Frontal cortex (tissue), 4 donors: ENCODE results near the gene LRRK1. TPM values are rescaled to one million over a fixed set of nuclear protein-coding genes. Genes with fewer than 3 reads are reported as not detected.

Source experiments
- DNase-seq, 2 donors: peaks; one replicate each; pipeline ENCODE4 v3.0.0; 2012; ENCODE audit warnings: low spot score in 2 of 2
- FAIRE-seq: peaks from 2 replicates; lab custom pipeline; 2012; peaks lifted over from hg19 to GRCh38; lab: Jason Lieb, UNC
- total RNA-seq: library from RNA; depleted of rRNA; stranded (reverse); fragments of >200 nt; gene quantifications from one replicate; pipeline ENCODE4 v1.2.3, GENCODE V29; 2014
- donor health status: control.
- donor health status: control.
- donor health status: control.

The LRRK1 gene
- total RNA-seq, 1 donor from 2014 or later: 0.82 TPM

DNA sequence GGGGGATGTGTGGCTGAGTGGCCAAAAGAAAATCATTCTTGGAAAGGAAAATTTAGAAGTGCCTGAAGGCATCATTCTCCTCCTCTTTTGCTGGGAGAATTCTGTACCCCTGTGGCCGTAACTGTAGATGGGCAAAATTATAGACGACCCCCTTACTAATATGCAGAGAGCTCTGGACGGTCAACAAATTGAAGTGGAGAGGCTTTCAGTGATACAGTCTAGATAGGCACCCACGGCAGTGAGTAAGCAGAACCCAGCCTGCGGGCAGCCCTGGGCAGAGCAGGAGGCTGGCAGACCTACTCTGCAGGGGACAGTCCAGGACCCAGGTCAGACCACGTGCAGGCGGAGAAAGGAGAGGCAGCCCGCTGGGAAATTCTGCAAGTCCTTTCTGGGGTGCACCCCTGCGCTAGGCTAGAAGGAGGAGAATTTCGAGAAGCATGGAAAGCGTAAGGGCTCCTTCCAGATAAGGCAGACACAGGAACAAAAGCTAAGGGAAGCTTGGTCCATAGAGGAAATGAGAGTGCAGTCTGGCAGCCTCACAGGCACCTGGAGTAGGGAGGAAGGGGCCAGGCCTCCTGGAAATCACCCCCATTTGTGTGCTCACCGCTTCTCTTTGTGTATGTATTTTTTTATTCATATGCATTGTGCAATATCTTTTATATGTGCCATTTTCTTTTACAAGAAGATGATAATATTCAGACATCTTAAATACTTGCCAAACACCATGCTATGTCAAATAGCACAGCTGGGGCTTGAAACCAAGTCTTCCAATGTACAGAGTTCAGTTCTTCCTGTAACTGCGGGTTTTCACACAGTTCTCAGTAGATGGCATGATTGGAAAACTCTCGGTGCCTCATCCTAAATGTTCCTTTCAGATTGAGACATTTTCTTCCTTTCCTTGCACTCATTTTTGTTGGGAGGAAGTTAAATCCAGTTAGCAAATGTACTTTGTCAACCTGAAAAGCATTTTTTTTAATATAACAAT, 40.2 kb downstream of the LRRK1 start:
- FAIRE-seq: no peak

DNA sequence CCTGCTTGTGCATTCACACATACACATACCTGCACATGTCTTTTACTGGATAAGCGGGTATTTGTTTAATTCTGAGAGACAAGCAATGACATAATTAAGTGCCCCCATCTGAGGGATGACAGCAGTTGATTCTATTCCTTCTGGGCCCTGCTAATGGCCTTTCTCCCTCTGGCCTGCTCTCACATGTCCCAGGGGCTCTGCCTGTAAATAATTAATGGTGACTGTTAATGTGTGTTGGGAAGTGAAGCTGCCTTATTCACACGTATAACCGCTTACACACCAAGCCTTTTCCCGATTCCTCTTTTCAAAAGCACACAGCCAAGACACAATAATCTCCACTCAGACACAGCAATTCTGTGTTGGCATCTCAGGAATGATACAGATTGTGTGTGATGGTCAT, 47.8 kb downstream of the LRRK1 start:
- DNase-seq (no peak), FAIRE-seq (no peak)

More for the DNA sequence above, 40.2 kb downstream of the LRRK1 start:
- DNase-seq: no peak

GRCh38 chr15:100968050-100968966, 49.2 kb downstream of the LRRK1 start:
- DNase-seq (no peak), FAIRE-seq (no peak)

- DNase-seq (peak in 1 of 2 donors; percentile 14), FAIRE-seq (no peak)
Observed at GRCh38 chr15:100972975-100973350, 53.8 kb downstream of the LRRK1 start.

DNA sequence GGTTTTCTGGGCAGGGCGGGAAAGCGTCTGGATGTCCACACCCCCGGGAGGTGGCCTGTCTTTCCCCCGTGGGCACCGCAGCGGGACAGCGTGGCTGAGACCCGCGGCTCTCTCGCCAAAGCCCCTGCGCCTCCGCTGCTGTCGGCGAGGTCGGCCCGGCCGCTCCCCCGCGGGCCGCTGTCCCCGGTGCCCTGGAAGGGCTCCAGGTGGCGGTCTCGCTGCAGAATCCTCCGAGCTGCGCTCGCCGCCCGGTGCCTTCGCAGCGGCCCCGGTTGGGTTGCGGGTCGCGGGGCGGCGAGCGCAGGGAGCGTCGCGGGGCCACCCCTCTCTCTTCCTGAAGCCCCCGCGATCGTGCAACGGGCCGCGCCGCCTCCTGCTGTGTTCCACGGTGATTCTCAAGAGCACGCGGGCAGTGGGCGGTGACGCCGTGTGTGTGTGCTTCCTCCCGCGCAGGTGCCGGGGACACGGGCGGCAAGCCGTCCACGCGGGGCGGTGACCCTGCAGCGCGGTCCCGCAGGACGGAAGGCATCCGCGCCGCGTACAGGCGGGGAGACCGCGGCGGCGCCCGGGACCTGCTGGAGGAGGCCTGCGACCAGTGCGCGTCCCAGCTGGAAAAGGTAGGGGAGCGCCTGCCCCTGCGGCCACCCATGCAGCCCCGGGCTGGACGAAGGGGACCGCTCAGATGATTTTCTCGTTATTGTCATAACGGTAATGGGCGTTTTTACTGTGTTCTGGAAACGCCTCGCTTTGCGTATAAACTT, 54.4 kb downstream of the LRRK1 start:
- FAIRE-seq: no peak
- DNase-seq: peak; percentile 21 to 36

- no peak for DNase-seq
- no peak for FAIRE-seq
Observed at GRCh38 chr15:100975043-100975442, 55.9 kb downstream of the LRRK1 start.

GRCh38 chr15:100980410-100981046, 61.4 kb downstream of the LRRK1 start:
- no peak for FAIRE-seq

DNA sequence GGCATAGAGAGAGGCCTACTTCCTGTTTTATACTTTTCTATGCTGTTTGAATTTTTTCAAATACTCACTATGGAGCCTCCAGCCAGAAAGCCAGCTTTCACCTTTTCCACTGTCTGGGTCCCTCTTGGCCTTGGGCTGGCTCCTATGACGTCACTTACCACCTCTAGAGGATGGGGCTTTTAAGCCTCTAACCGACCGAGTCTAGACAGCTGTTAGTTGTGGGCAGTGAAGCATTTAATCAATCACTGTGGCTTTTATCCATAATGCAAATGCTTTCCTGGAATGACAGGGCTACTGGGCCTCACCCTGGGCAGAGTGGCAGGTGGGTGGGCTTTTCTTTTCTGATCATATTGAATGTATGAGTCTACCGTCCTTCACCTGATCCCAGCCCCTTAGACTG, 61.9 kb downstream of the LRRK1 start:
- FAIRE-seq (no peak), DNase-seq (no peak)

More at GRCh38 chr15:100980410-100981046, 61.4 kb downstream of the LRRK1 start:
- no peak for DNase-seq

- DNase-seq (no peak), FAIRE-seq (no peak)
Observed at GRCh38 chr15:100983221-100983620, 64.1 kb downstream of the LRRK1 start.

DNA sequence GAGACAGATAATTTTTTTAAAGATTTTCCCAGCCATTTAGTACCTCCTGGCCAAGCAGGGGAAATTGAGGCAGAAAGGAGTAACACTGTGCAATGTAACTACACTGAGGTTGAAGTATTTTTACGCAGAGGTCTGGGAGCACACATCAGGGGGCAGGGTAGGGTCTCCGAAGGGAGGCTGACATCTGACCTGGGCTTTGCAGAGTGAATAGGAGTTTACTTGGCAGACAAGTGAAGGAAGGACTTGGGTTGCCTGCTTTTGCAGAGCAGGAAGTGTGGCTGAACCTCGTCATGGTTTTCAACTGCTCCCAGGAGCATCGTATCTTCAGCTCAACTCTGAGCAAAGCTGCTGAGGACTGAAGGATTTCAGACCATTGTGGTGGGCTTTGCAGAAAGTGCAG, 66.2 kb downstream of the LRRK1 start:
- FAIRE-seq: no peak
- no peak for DNase-seq

- DNase-seq: no peak
- FAIRE-seq: no peak
Observed at GRCh38 chr15:100986158-100986896, 67.2 kb downstream of the LRRK1 start.

GRCh38 chr15:100987143-100987542, 68.0 kb downstream of the LRRK1 start:
- no peak for FAIRE-seq
- DNase-seq: no peak

DNA sequence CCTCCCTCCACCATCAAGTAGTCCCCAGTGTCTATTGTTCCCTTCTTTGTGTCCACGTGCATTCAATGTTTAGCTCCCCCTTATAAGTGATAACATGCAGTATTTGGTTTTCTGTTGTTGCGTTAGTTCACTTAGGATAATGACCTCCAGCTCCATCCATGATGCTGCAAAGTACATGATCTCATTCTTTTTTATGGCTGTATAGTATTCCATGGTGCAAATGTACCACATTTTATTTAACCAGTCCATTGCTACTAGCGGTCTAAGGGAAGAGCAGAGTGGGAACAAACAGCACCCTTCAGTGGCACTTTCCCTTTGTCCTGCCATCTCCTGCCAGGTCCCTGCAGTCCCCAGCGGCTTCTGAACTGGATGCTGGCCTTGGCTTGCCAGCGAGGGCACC, 69.1 kb downstream of the LRRK1 start:
- FAIRE-seq: no peak
- no peak for DNase-seq

DNA sequence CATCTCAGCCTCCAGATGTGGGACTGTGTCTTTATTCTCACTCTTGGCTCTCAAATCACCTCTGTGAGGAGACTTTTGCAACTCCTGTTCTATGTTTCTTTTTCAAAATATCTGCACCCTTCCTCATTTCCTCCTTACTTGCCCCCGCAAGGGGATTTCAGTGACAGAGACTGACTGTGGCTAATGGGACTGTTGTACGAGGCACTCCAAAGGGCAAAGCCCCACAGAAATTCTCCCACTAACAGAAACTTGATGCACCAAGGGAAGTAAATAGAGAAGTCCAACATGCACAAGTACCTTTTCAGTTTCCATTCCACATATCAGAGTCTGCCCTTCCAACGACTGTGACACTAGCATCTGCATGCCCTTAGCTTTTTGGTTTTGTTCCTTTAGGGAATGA, 69.7 kb downstream of the LRRK1 start:
- no peak for FAIRE-seq
- no peak for DNase-seq

DNA sequence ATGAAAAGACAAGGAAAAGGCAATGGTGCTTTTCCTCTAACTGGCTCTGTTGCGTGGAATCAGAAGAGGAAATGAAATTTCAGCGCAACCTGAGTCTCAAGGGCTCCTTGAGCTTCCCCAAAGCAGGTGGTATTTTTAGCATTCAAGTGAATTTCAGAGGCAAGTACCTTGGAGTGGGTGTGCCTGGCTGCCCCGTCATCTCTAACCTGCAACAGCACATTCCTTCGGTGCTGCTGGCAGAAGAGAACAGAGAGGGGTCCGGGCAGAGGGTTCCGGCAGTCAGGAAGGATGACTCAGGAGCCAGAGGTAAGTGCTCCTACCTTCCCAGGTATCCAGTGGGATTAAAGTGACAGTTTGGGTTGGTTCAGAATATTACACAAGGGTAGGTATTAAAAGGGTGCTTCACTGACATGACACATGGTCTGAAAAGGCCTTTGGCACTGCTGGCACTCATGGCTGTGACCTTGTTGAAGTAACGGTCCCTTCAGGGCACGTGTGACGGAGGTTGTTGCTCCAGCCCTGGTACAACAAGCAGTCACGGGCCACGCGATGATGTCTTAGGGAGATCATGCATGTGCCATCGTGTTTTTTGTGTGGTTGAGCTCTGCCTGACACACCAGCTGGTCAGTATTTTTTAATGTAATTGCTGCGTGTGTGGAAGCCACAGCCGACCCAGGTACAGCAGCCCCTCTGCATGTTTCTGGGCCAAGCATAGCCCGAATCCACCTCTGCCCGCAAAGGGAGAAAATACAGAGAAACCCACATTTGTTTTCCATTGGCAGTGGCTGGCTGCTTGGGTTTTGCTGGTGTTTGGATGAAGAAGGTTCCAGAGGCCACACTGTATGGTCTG, 75.7 kb downstream of the LRRK1 start:
- DNase-seq (no peak), FAIRE-seq (no peak)

DNA sequence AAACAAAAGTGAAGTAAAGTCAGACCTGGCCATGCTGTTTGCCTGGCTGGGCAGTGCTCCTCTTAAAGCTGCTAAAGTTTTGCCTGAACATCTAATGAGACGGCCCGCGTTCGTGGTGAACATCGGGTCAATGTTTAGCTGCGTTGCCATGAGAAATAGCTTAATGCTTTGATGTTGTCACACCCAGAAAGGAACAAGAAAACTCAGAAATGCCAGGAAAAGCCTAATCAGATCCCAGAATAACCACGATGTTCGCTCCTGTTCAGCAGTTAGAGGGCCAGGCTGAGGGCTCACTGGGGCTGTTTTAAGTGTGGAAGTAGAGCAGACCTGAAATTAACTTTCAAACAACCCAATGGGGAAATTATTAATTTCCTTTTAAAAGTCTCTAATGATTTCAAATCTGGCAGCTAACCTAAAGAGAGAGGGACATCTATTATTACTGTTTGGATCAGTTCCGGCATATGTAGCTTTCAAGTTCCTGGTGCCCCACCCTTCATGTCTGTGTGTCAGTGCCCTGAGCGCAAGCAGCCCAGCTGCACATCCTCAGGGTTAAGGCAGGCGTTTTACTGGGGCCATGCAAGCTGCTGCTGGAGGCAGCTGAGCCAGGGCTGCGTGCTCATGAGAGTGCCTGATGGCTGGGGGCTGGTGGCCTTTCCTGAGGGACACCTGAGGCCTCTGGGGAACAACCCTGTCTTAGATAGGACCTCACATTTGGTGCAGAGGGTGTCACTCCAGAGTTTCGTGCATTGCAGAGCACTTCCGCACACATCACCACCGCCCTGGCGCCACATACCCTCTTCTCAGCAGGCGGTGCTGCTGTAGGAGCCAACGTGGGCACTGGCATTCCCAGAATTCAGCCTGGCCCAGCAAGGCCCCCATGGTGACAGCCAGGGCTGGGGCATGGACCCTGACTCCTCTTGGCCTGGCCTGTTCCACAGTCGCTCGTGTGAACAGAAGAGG, 76.6 kb downstream of the LRRK1 start:
- DNase-seq (no peak), FAIRE-seq (no peak)

- DNase-seq (no peak), FAIRE-seq (no peak)
Observed at GRCh38 chr15:100997442-100997841, 78.3 kb downstream of the LRRK1 start.
